ENCODE measurements around the gene STARD13. TPM values are rescaled to one million over a fixed set of nuclear protein-coding genes. Genes with fewer than 3 reads are reported as not detected.

Gene STARD13
- polyA plus RNA-seq, 1 donor (not counting 4 experiments of a cell fraction or from before 2014, with no cell fraction given) = 11.9 TPM

- no peak overlapping the region for H3K9ac ChIP-seq (ENCODE audit: control insufficient read depth, extremely low read depth, insufficient read depth, low read length)
- no peak overlapping the region for H2AFZ ChIP-seq (ENCODE audit: control insufficient read depth, low read length)
Measured at GRCh38 chr13:33322965-33323668, 37.6 kb upstream of the STARD13 start.

GRCh38 chr13:33322543-33322809 is 36.9 kb upstream of the STARD13 start:
- TF ChIP-seq EZH2 (IDR thresholded peaks at IDR 0.05; ENCODE audit: low read length) = no peak
- TF ChIP-seq CTCF (optimal IDR thresholded peaks at IDR 0.05 in 1 of 3, IDR thresholded peaks at IDR 0.05 in 1 of 3, conservative IDR thresholded peaks at IDR 0.05 in 1 of 3; ENCODE audit: extremely low read depth in 1 of 3, insufficient read depth in 2 of 3, low read length in 3 of 3) = no peak
- Histone ChIP-seq H3K4me3 (ENCODE audit: control insufficient read depth in 2 of 3, extremely low read depth in 1 of 3, insufficient read depth in 2 of 3, low read depth in 1 of 3, low read length in 3 of 3) (no peak overlapping the region), H3K9ac (ENCODE audit: control insufficient read depth, extremely low read depth, insufficient read depth, low read length) (no peak overlapping the region), H3K9me1 (ENCODE audit: control insufficient read depth, extremely low read depth, insufficient read depth, low read length) (no peaks in the 10 kb centered on the region), H3K4me2 (ENCODE audit: control insufficient read depth, extremely low read depth, insufficient read depth, low read depth, low read length) (no peak overlapping the region), H3K79me2 (ENCODE audit: control insufficient read depth, insufficient read depth, low read length) (no peaks in the 10 kb centered on the region), H3K27ac (ENCODE audit: control insufficient read depth, insufficient read depth, low read length) (no peak overlapping the region), H4K20me1 (ENCODE audit: control insufficient read depth, extremely low read depth, insufficient read depth, low read length) (no peaks in the 10 kb centered on the region), H3K9me3 (ENCODE audit: control insufficient read depth, low read depth, low read length) (no peaks in the 10 kb centered on the region), H3K27me3 (ENCODE audit: control insufficient read depth, extremely low read depth, insufficient read depth, low read length) (no peaks in the 10 kb centered on the region), H3K36me3 (ENCODE audit: control insufficient read depth in 2 of 2, extremely low read depth in 1 of 2, insufficient read depth in 2 of 2, low read length in 2 of 2) (no peaks in the 10 kb centered on the region), H3K4me1 (ENCODE audit: control insufficient read depth, extremely low read depth, insufficient read depth, low read length) (no peaks in the 10 kb centered on the region), H2AFZ (ENCODE audit: control insufficient read depth, low read length) (no peak overlapping the region)
- dilution Hi-C loops (cut with MboI; ENCODE audit: extremely low pct_ligation_motif_present, low sequenced_read_pairs) = no loop called here
- no peak for FAIRE-seq
- no peak for DNase-seq (ENCODE audit: low read depth, low spot score)

More at GRCh38 chr13:33322965-33323668, 37.6 kb upstream of the STARD13 start:
- Histone ChIP-seq H3K27ac (ENCODE audit: control insufficient read depth, insufficient read depth, low read length) (no peak overlapping the region), H3K79me2 (ENCODE audit: control insufficient read depth, insufficient read depth, low read length) (no peaks in the 10 kb centered on the region), H3K27me3 (ENCODE audit: control insufficient read depth, extremely low read depth, insufficient read depth, low read length) (no peaks in the 10 kb centered on the region), H3K9me3 (ENCODE audit: control insufficient read depth, low read depth, low read length) (no peaks in the 10 kb centered on the region), H4K20me1 (ENCODE audit: control insufficient read depth, extremely low read depth, insufficient read depth, low read length) (no peaks in the 10 kb centered on the region), H3K4me1 (ENCODE audit: control insufficient read depth, extremely low read depth, insufficient read depth, low read length) (no peaks in the 10 kb centered on the region), H3K4me3 (ENCODE audit: control insufficient read depth in 2 of 3, extremely low read depth in 1 of 3, insufficient read depth in 2 of 3, low read depth in 1 of 3, low read length in 3 of 3) (no peak overlapping the region), H3K36me3 (ENCODE audit: control insufficient read depth in 2 of 2, extremely low read depth in 1 of 2, insufficient read depth in 2 of 2, low read length in 2 of 2) (no peaks in the 10 kb centered on the region), H3K4me2 (ENCODE audit: control insufficient read depth, extremely low read depth, insufficient read depth, low read depth, low read length) (no peak overlapping the region), H3K9me1 (ENCODE audit: control insufficient read depth, extremely low read depth, insufficient read depth, low read length) (no peaks in the 10 kb centered on the region)
- dilution Hi-C loops (cut with MboI; ENCODE audit: extremely low pct_ligation_motif_present, low sequenced_read_pairs) = no loop called here
- DNase-seq (ENCODE audit: low read depth, low spot score) (no peak), FAIRE-seq (no peak)
- TF ChIP-seq CTCF (optimal IDR thresholded peaks at IDR 0.05 in 1 of 3, IDR thresholded peaks at IDR 0.05 in 1 of 3, conservative IDR thresholded peaks at IDR 0.05 in 1 of 3; ENCODE audit: extremely low read depth in 1 of 3, insufficient read depth in 2 of 3, low read length in 3 of 3) (no peak), EZH2 (IDR thresholded peaks at IDR 0.05; ENCODE audit: low read length) (no peak)
